GDM1 (cell line): ENCODE results near the gene ZC3H18.

Source experiments
- DNase-seq: peaks from one replicate; lab custom pipeline; 2025; lab: John Stamatoyannopoulos, UW

Gene ZC3H18

DNA sequence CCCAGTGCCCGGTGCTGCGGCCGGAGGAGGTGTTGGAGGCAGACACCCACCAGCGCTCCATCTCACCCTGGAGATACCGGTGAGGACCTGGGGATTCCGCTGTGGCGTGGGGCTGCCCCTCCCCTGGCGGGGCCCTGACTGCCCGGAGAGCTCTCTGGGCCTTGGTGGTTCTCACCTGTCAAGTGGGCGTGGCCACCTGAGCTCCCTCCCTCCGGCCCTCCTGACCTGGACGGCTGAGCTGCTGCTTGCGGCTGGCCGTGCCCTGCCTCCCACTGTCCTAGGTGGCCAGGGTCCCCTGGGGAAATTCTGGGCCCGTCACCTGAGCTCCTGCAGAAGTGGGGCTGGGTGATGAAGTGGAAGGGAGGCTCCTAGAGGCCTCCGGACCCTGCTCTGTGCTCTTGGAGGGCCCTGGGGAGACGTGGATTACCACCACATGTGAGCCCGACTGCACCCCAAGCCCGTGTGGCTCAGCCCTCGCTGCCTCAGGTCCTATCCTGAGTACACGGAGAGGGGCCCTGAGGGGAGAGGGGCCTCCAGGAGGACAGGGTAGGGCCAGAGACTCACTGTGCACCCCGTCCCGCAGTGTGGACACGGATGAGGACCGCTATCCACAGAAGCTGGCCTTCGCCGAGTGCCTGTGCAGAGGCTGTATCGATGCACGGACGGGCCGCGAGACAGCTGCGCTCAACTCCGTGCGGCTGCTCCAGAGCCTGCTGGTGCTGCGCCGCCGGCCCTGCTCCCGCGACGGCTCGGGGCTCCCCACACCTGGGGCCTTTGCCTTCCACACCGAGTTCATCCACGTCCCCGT lies 69.2 kb downstream of the ZC3H18 start:
- no peak for DNase-seq

GRCh38 chr16:88640039-88640495 lies 69.9 kb downstream of the ZC3H18 start:
- no peak for DNase-seq

- no peak for DNase-seq
Measured at GRCh38 chr16:88640498-88641247, 70.5 kb downstream of the ZC3H18 start.

- no peak for DNase-seq
Measured at GRCh38 chr16:88642881-88643643, 72.9 kb downstream of the ZC3H18 start.

DNA sequence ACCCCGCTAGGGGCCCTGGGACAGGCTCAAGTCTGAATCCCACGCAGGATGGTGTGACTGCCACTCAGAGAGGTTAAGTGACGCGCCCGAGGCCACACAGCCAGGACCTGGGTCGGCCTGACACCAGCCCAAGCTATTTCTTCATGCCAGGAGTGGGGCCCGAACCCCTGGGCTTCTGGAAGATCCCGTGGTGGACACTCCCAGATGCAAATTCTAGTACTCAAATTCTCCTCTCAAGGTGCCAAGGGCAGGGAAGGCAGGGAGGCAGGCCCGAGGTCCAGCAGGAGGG lies 73.4 kb downstream of the ZC3H18 start:
- no peak for DNase-seq

- DNase-seq: no peak
Measured at GRCh38 chr16:88645455-88645854, 75.3 kb downstream of the ZC3H18 start.

GRCh38 chr16:88645941-88646340 lies 75.7 kb downstream of the ZC3H18 start:
- no peak for DNase-seq

GRCh38 chr16:88646345-88647034 lies 76.3 kb downstream of the ZC3H18 start:
- no peak for DNase-seq

DNA sequence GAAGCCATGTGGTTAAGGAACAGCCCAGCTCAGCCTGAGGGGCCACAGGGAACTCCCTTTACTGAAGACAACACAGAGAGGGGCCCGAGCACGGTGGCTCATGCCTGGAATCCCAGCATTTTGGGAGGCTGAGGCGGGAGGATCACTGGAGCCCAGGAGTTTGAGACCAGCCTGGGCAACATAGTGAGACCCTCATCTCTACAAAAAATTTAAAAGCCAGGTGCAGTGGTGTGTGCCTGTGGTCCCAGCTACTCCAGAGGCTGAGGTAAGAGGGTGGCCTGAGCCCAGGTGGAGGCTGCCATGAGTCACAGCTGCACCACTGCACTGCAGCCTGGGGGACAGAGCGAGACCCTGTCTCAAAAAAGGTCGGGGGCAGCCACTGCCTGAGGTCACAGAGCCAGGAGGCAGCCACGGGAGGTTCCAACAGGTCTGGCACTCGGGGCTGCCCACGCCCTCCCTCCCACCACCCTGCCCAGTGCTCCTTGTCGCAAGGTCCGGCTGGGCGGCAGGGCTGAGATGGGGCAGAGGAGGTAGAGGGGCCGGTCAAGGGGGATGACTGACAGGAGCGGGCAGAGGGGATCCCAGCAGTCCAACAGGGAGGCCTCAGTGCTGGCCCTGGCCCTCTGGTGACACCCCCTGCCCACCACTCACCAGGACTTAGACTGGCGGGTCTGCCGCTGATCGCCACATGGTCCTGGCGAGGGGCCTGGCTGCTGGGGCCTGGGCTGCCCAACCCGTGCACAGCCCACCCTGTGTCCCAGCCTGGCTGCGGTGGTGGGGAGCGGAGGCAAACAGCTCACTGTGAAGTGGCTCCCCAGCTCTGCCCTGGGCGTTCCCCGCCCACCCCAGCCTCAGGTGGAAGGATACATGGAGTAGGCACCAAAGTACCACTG lies 77.2 kb downstream of the ZC3H18 start:
- DNase-seq: no peak

DNA sequence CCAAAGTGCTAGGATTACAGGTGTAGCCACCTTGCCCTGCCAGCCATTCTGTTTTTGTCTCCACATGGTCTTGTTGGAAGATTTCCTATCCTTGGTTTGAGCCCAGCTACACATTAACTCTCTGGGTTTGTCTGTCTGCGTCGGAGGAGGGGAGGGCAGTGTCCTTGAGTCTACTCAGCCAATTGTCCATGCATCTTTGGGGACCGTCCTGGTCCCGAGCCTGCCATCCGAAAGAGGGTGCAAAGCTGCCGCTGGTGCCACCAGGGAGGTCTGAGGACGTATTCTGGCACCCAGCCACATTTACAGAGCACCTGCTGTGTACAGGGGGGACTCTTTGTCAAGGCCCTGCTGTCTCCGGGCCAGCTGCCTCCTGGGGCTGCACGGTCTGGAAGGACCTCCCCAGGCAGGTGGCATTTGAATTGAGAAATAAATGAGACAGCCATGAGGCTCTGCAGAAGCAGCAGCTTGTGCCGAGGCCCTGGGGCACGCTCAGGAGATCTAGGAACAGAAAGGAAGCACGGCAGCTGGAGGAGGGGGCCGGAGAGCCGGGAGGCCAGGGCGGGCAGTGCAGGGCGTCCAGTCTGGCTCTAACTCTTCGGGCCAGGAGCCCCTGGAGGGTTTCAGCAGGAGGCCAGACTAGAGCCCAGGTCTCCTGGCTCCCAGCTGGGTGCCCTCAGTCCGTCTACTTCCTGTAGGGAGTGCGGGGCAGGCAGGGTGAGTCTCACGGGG lies 79.2 kb downstream of the ZC3H18 start:
- DNase-seq: no peak

- DNase-seq: no peak
Measured at GRCh38 chr16:88649924-88650748, 79.9 kb downstream of the ZC3H18 start.

DNA sequence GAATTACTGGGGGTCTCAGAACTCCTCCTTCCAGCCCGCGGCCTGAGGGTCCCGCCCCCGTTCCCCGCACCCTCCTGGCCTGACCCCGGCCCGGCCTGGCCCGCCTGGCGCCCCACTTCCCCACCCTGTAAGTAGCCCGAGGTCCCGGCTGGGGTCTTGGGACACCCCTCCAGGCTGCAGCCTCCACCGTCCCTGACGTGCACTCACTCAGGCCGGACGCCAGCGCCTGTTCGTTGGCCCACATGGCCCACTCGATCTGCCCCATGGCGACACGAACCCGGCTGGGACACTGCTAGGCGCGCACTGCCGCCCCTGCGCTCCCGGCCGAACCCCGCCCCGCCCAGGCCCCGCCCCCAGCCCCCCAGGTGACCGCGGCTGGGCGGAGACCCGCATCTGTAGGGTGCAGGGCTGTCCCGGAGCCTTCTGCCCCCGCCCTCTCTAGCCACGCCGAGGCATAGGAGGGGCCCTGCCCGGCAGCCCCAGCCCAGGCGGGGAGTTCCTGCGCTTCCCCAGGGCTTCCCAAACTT lies 80.6 kb downstream of the ZC3H18 start, which contains the start of gene CYBA:
CYBA (minus strand) TSS at position 305 of the 527 bp plus-strand sequence; CDS start at position 265, 40 bp downstream.
- DNase-seq: peak; percentile 59

DNA sequence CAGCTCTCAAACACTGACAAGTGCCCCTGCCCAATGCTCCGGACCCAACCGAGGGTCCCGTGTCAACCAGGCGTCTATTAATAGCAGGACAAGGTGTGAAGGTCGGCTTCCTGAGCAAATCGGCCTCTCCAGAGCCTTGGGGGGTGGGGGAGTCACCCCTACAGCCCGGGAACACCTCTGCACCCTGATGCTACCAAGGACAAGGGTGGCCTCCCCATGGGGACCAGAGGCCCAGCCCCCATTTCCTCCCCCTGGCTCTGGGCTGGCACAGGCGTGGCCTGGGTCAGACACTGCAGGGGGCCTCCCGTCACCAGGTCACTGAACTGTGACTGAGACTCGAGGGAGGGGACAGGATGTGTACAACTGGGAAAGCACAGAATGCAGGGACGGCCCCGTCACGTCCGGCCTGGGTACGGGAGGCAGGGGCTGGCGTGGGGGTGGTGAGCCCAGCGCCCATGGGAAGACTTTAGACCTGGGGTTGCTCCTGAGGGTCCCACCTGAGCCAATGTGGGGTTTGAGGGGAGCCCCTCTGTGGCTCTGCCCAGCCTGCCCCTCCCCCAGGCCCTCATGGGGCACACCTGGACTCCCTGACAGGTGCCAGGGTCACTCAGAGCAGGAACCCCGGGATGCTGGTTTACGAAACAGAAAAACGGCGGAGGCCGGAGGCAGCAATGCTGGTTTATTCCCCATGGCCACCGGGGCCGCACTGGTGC lies 81.2 kb downstream of the ZC3H18 start:
- no peak for DNase-seq

- DNase-seq: no peak
Measured at GRCh38 chr16:88651989-88652761, 82.0 kb downstream of the ZC3H18 start.

DNA sequence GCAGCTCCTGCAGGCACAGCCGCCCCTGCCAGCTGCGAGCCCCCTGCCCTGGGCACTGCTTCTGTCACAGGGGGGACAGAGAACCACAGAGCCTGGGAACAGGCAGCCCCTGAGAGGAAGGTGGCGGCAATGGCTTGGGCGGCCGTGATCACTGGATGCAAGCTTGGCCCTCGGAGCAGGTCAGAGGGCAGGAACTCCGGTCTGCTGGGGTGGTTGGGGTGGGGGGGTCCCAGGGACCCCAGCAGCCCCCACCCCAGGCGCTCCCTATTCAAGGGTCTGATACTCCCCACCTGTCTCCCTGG lies 82.5 kb downstream of the ZC3H18 start:
- DNase-seq: no peak

GRCh38 chr16:88653101-88653500 lies 82.9 kb downstream of the ZC3H18 start:
- no peak for DNase-seq

- DNase-seq: no peak
Measured at GRCh38 chr16:88653596-88654362, 83.6 kb downstream of the ZC3H18 start.
